Astrocyte (in vitro differentiated cells and primary cell): Measurements from ENCODE around the gene TGM5. TPM values are rescaled to one million over a fixed set of nuclear protein-coding genes. Genes with fewer than 3 reads are reported as not detected.

Experiments
- DNase-seq: peaks from one replicate; pipeline ENCODE4 v3.0.0-alpha.2; 2010; ENCODE audit warnings: low read depth
- FAIRE-seq: peaks from 2 replicates; lab custom pipeline; 2011; peaks lifted over from hg19 to GRCh38; lab: Jason Lieb, UNC
- H2AFZ ChIP-seq: 2 replicates; pipeline ENCODE4 v1.6.0; 2012; ENCODE audit warnings: low read depth, low read length, inconsistent platforms
- H3K27ac ChIP-seq: 2 replicates; pipeline ENCODE4 v1.5.1; 2011; ENCODE audit warnings: low read depth, low read length, inconsistent platforms
- H3K27me3 ChIP-seq: 2 replicates; pipeline ENCODE4 v1.6.0; 2011; ENCODE audit warnings: low read length, inconsistent platforms; ENCODE audit not compliant: insufficient read depth
- H3K36me3 ChIP-seq: 2 replicates; pipeline ENCODE4 v1.5.1; 2011; ENCODE audit warnings: low read length, inconsistent platforms; ENCODE audit not compliant: insufficient read depth
- H3K4me1 ChIP-seq: 2 replicates; pipeline ENCODE4 v1.5.1; 2011; ENCODE audit warnings: low read length, inconsistent platforms; ENCODE audit not compliant: insufficient read depth
- H3K4me2 ChIP-seq: 2 replicates; pipeline ENCODE4 v1.6.0; 2012; ENCODE audit warnings: low read length, inconsistent platforms
- H3K4me3 ChIP-seq: 2 replicates; pipeline ENCODE4 v1.5.1; 2011; ENCODE audit warnings: low read depth, mild to moderate bottlenecking, low read length, inconsistent platforms; ENCODE audit not compliant: insufficient read depth
- H3K79me2 ChIP-seq: 2 replicates; pipeline ENCODE4 v1.6.0; 2012; ENCODE audit warnings: mild to moderate bottlenecking, low read length, inconsistent platforms; ENCODE audit not compliant: insufficient read depth
- H3K9ac ChIP-seq: 2 replicates; pipeline ENCODE4 v1.6.0; 2012; ENCODE audit warnings: mild to moderate bottlenecking, low read length, inconsistent platforms
- H3K9me3 ChIP-seq: 2 replicates; pipeline ENCODE4 v1.5.1; 2012; ENCODE audit warnings: low read depth, mild to moderate bottlenecking, low read length, inconsistent platforms; ENCODE audit not compliant: insufficient read depth
- H4K20me1 ChIP-seq: 2 replicates; pipeline ENCODE4 v1.6.0; 2012; ENCODE audit warnings: low read length, inconsistent platforms; ENCODE audit not compliant: insufficient read depth
- H3K27ac Mint-ChIP-seq: one replicate; pipeline ENCODE4 v1.8.0; 2021; ENCODE audit warnings: mild to moderate bottlenecking, mixed read lengths; ENCODE audit not compliant: unreplicated experiment
- H3K27me3 Mint-ChIP-seq: one replicate; pipeline ENCODE4 v1.8.0; 2021; ENCODE audit warnings: low read depth, mixed read lengths; ENCODE audit not compliant: unreplicated experiment
- H3K36me3 Mint-ChIP-seq: one replicate; pipeline ENCODE4 v1.8.0; 2021; ENCODE audit warnings: low read depth, mixed read lengths; ENCODE audit not compliant: unreplicated experiment
- H3K4me1 Mint-ChIP-seq: one replicate; pipeline ENCODE4 v1.8.0; 2021; ENCODE audit warnings: low read depth, mixed read lengths; ENCODE audit not compliant: unreplicated experiment
- H3K4me3 Mint-ChIP-seq: one replicate; pipeline ENCODE4 v1.8.0; 2021; ENCODE audit warnings: mild to moderate bottlenecking, moderate library complexity, mixed read lengths; ENCODE audit not compliant: unreplicated experiment
- H3K9me3 Mint-ChIP-seq: one replicate; pipeline ENCODE4 v1.8.0; 2021; ENCODE audit warnings: mild to moderate bottlenecking, mixed read lengths; ENCODE audit not compliant: unreplicated experiment
- CTCF ChIP-seq: IDR thresholded peaks from 2 replicates; pipeline ENCODE4 v1.5.1; 2011; ENCODE audit warnings: low read depth, mild to moderate bottlenecking, inconsistent platforms, low read length, moderate library complexity; ENCODE audit not compliant: insufficient read depth
- EZH2 ChIP-seq: IDR thresholded peaks from 2 replicates; pipeline ENCODE4 v1.6.1; 2012; ENCODE audit warnings: mild to moderate bottlenecking, low read length, inconsistent platforms; ENCODE audit not compliant: insufficient read depth
- total RNA-seq: library from RNA; stranded (reverse); gene quantifications from 2 replicates; pipeline ENCODE4 v1.2.1, GENCODE V29; 2021

The TGM5 gene
- total RNA-seq, 1 donor from 2014 or later: 0.16 TPM

DNA sequence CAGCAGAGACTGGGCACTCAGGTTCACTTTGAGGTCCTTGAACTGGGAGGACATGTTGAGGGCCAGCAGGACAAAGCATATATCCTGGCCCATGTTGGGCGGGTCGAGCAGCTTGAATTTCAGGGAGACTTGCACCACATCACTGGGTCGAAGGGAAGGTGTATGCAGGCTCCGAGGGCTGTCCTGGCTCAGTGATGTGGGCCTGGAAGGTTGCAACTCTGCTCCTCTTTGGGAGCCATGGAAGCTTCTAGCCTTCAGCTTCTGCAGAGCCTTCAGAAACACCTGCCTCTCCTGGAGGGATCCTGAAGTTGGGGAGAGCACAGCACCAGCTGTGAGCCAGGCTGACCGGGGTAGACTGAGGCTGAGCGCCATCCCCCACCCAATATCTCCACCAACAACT is 31.2 kb downstream of the TGM5 start:
- TF ChIP-seq EZH2 (no peak), CTCF (no peak)
- H3K27me3 Mint-ChIP-seq: peaks cover 39% of the 10 kb centered on the region
- H3K36me3 Mint-ChIP-seq: peaks cover 2% of the 10 kb centered on the region
- Histone ChIP-seq H3K4me2 (no peak overlapping the region), H4K20me1 (no peaks in the 10 kb centered on the region), H3K79me2 (no peaks in the 10 kb centered on the region), H3K4me1 (peaks cover 9% of the 10 kb centered on the region), H3K27me3 (peaks cover 14% of the 10 kb centered on the region), H3K36me3 (no peaks in the 10 kb centered on the region), H3K9me3 (no peaks in the 10 kb centered on the region), H3K27ac (no peak overlapping the region), H3K9ac (no peak overlapping the region), H2AFZ (no peak overlapping the region), H3K4me3 (no peak overlapping the region)
- no peak overlapping the region for H3K4me3 Mint-ChIP-seq
- no peak overlapping the region for H3K27ac Mint-ChIP-seq
- no peak for FAIRE-seq
- H3K4me1 Mint-ChIP-seq: peaks cover 15% of the 10 kb centered on the region
- no peak for DNase-seq
- H3K9me3 Mint-ChIP-seq: peaks cover 2% of the 10 kb centered on the region

GRCh38 chr15:43232289-43232874 is 34.3 kb downstream of the TGM5 start:
- H3K36me3 Mint-ChIP-seq: peaks cover 2% of the 10 kb centered on the region
- DNase-seq: no peak
- Histone ChIP-seq H3K4me1 (no peaks in the 10 kb centered on the region), H3K79me2 (no peaks in the 10 kb centered on the region), H3K4me3 (no peak overlapping the region), H3K4me2 (no peak overlapping the region), H4K20me1 (no peaks in the 10 kb centered on the region), H3K27ac (no peak overlapping the region), H3K9me3 (no peaks in the 10 kb centered on the region), H2AFZ (no peak overlapping the region), H3K27me3 (peaks cover 18% of the 10 kb centered on the region), H3K36me3 (no peaks in the 10 kb centered on the region), H3K9ac (no peak overlapping the region)
- no peak overlapping the region for H3K4me3 Mint-ChIP-seq
- H3K27me3 Mint-ChIP-seq: peaks cover 55% of the 10 kb centered on the region
- FAIRE-seq: no peak
- peaks cover 3% of the 10 kb centered on the region for H3K9me3 Mint-ChIP-seq
- TF ChIP-seq EZH2 (no peak), CTCF (no peak)
- H3K27ac Mint-ChIP-seq: no peak overlapping the region
- H3K4me1 Mint-ChIP-seq: peaks cover 2% of the 10 kb centered on the region

DNA sequence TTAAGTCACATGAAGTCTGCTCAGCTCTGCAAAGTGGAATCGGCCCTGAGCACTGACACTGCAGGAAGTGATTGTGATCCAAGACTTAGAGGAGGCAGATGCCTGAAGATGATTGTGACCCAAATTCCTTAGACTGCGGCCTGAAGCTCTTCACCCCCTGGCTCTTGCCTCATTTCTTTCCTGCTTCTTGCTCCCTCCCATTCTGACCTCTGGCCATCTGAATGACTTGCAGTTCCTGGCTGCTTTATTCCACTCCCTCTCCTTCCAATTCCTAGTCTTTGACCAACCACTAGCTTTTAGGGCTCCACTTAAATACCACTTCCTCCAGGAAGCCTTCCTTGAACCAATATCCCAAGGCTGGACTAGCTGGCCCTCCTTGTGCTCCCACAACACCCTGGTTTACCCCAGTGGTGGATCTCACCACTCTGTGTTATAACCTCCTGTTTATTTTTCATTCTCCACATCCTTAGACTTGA is 36.0 kb downstream of the TGM5 start:
- FAIRE-seq (no peak), DNase-seq (no peak)
- Histone ChIP-seq H3K9ac (no peak overlapping the region), H3K9me3 (no peaks in the 10 kb centered on the region), H3K4me2 (no peak overlapping the region), H2AFZ (no peak overlapping the region), H3K79me2 (no peaks in the 10 kb centered on the region), H3K4me1 (no peaks in the 10 kb centered on the region), H4K20me1 (no peaks in the 10 kb centered on the region), H3K4me3 (no peak overlapping the region), H3K36me3 (no peaks in the 10 kb centered on the region), H3K27me3 (peaks cover 18% of the 10 kb centered on the region), H3K27ac (no peak overlapping the region)
- no peak overlapping the region for H3K4me3 Mint-ChIP-seq
- peaks cover 50% of the 10 kb centered on the region for H3K27me3 Mint-ChIP-seq
- H3K36me3 Mint-ChIP-seq: no peaks in the 10 kb centered on the region
- TF ChIP-seq CTCF (no peak), EZH2 (no peak)
- peaks cover 6% of the 10 kb centered on the region for H3K9me3 Mint-ChIP-seq
- H3K4me1 Mint-ChIP-seq: peaks cover 2% of the 10 kb centered on the region
- no peak overlapping the region for H3K27ac Mint-ChIP-seq
